Endodermal cell (in vitro differentiated cells): ENCODE measurements around the gene PLA2G12B. TPM values are rescaled to one million over a fixed set of nuclear protein-coding genes. Genes with fewer than 3 reads are reported as not detected.

Experiments
- DNase-seq: peaks from one replicate; pipeline ENCODE4 v3.0.0-alpha.2; 2017
- H3K27ac ChIP-seq: 2 replicates; pipeline ENCODE4 v1.5.1; 2013; ENCODE audit warnings: mild to moderate bottlenecking, low read depth, low read length, moderate library complexity
- H3K27me3 ChIP-seq: 2 replicates; pipeline ENCODE4 v1.6.1; 2013; ENCODE audit warnings: mild to moderate bottlenecking, low read length, moderate library complexity; ENCODE audit not compliant: insufficient read depth, control insufficient read depth, poor library complexity, severe bottlenecking
- H3K36me3 ChIP-seq: 2 replicates; pipeline ENCODE4 v1.7.0; 2013; ENCODE audit warnings: mild to moderate bottlenecking, low read length, moderate library complexity; ENCODE audit not compliant: control insufficient read depth, insufficient read depth
- H3K4me1 ChIP-seq: one replicate; pipeline ENCODE4 v1.7.0; 2013; ENCODE audit warnings: low read length; ENCODE audit not compliant: control insufficient read depth, insufficient read depth
- H3K4me3 ChIP-seq: 2 replicates; pipeline ENCODE4 v1.5.1; 2013; ENCODE audit warnings: mild to moderate bottlenecking, low read length, moderate library complexity
- H3K9ac ChIP-seq: 2 replicates; pipeline ENCODE4 v1.6.1; 2013; ENCODE audit warnings: mild to moderate bottlenecking, low read length, moderate library complexity; ENCODE audit not compliant: poor library complexity, severe bottlenecking; ENCODE audit errors: extremely low read depth
- H3K9me3 ChIP-seq: 2 replicates; pipeline ENCODE4 v1.6.1; 2013; ENCODE audit warnings: mild to moderate bottlenecking, low read length, moderate library complexity; ENCODE audit not compliant: control insufficient read depth
- H3K27ac Mint-ChIP-seq: 2 replicates; pipeline ENCODE4 v1.8.0; 2020; ENCODE audit warnings: mixed read lengths
- H3K27me3 Mint-ChIP-seq: 2 replicates; pipeline ENCODE4 v1.8.0; 2021; ENCODE audit warnings: mild to moderate bottlenecking, mixed read lengths; ENCODE audit not compliant: insufficient read depth
- H3K36me3 Mint-ChIP-seq: 2 replicates; pipeline ENCODE4 v1.8.0; 2020; ENCODE audit warnings: low read depth, mixed read lengths
- H3K4me1 Mint-ChIP-seq: 2 replicates; pipeline ENCODE4 v1.8.0; 2020; ENCODE audit warnings: mixed read lengths
- H3K4me3 Mint-ChIP-seq: 2 replicates; pipeline ENCODE4 v1.8.0; 2020; ENCODE audit warnings: mild to moderate bottlenecking, moderate library complexity, mixed read lengths
- H3K9me3 Mint-ChIP-seq: 2 replicates; pipeline ENCODE4 v1.8.0; 2020; ENCODE audit warnings: mild to moderate bottlenecking, mixed read lengths
- WGBS, 2 experiments: methylation state at CpG; one replicate each; pipeline versions ENCODE4 v1.1.5 to v1.1.7; 2013; ENCODE audit warnings: missing lambda C conversion rate in 2 of 2, mixed read lengths in 1 of 2; ENCODE audit not compliant: insufficient coverage in 1 of 2, insufficient read length in 1 of 2; 5-methylcytosine and 5-hydroxymethylcytosine counted together
- total RNA-seq, 2 donors: library from RNA; stranded (reverse); fragmentation: NEBNext Ultra II Directional in 1 of 2; extraction: Animal tissue kit (Norgen Biotek cat#: 25700) in 1 of 2; gene quantifications; 2 replicates in 1 of 2; 3 replicates in 1 of 2; pipeline ENCODE4 v1.2.1, GENCODE V29; 2021
- TF ChIP-seq, protein P1 (sequence below): fragments of 200-600 bp; sonication (generic); conservative IDR thresholded peaks from 2 replicates; pipeline ENCODE4 v1.5.0; 2021; ENCODE audit warnings: antibody characterized with exemption, mild to moderate bottlenecking

The PLA2G12B gene
- total RNA-seq, 2 donors from 2014 or later = 0.64 to 0.93 TPM

DNA sequence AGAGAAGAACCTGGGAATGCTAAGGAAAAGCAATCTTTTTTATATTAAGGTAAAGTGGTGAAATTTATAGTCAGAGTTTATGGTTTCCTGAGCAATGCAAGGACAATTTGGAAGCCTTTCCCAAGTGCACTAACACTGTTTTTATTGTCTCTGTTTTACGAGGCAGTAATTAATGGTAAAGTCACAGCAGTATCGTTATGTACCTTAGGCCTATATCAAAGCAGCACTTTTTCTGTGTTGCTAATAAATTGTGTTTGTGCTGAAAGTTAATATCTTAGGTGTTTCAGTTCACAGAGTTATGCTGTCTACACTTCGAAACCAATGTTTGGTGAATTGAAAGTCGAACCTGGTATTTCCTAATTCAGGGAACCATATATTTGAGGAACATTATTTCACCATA lies 41.9 kb downstream of the PLA2G12B start:
- H3K4me3 ChIP-seq = no peak overlapping the region
- Mint-ChIP-seq H3K4me3 (no peak overlapping the region), H3K4me1 (no peaks in the 10 kb centered on the region), H3K9me3 (no peaks in the 10 kb centered on the region), H3K27me3 (no peaks in the 10 kb centered on the region), H3K27ac (no peak overlapping the region), H3K36me3 (no peaks in the 10 kb centered on the region)
- H3K9ac ChIP-seq = no peak overlapping the region
- H3K9me3 ChIP-seq = no peaks in the 10 kb centered on the region
- no peak for DNase-seq
- WGBS, 2 experiments = 98 to 100% methylated on average over 1 to 4 of the region's 4 CpGs
- no peaks in the 10 kb centered on the region for H3K27me3 ChIP-seq
- H3K4me1 ChIP-seq = no peaks in the 10 kb centered on the region
- TF ChIP-seq, protein P1, sequence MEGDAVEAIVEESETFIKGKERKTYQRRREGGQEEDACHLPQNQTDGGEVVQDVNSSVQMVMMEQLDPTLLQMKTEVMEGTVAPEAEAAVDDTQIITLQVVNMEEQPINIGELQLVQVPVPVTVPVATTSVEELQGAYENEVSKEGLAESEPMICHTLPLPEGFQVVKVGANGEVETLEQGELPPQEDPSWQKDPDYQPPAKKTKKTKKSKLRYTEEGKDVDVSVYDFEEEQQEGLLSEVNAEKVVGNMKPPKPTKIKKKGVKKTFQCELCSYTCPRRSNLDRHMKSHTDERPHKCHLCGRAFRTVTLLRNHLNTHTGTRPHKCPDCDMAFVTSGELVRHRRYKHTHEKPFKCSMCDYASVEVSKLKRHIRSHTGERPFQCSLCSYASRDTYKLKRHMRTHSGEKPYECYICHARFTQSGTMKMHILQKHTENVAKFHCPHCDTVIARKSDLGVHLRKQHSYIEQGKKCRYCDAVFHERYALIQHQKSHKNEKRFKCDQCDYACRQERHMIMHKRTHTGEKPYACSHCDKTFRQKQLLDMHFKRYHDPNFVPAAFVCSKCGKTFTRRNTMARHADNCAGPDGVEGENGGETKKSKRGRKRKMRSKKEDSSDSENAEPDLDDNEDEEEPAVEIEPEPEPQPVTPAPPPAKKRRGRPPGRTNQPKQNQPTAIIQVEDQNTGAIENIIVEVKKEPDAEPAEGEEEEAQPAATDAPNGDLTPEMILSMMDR = no peak
- no peak overlapping the region for H3K27ac ChIP-seq
- H3K36me3 ChIP-seq = no peaks in the 10 kb centered on the region

DNA sequence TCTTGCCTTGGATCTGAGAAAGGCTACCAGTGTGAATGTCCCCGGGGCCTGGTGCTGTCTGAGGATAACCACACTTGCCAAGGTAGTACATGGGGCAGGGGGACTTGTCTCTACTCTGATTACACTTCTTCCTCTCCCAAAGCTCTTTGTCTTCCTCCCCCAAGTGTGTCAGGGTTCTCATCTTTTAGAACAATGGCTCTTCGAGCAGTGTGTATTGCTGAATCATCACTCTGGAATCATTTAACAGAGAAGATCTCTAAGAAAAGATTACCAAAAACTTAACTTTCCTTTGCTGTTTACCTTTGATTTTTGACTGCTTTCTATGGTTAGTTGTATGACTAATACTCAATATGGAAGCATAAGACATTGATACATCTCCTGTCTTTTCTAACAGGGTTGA lies 42.8 kb downstream of the PLA2G12B start:
- TF ChIP-seq, protein P1 = no peak
- Histone ChIP-seq H3K4me1 (no peaks in the 10 kb centered on the region), H3K9ac (no peak overlapping the region), H3K27me3 (no peaks in the 10 kb centered on the region), H3K27ac (no peak overlapping the region), H3K4me3 (no peak overlapping the region), H3K36me3 (no peaks in the 10 kb centered on the region), H3K9me3 (no peaks in the 10 kb centered on the region)
- Mint-ChIP-seq H3K4me1 (no peaks in the 10 kb centered on the region), H3K27me3 (no peaks in the 10 kb centered on the region), H3K9me3 (no peaks in the 10 kb centered on the region), H3K36me3 (no peaks in the 10 kb centered on the region), H3K4me3 (no peak overlapping the region), H3K27ac (no peak overlapping the region)
- WGBS, 2 experiments = 89% methylated on average over 2 of the region's 2 CpGs; no CpG with 5 or more reads in 1 of the 2 experiments
- DNase-seq = no peak

DNA sequence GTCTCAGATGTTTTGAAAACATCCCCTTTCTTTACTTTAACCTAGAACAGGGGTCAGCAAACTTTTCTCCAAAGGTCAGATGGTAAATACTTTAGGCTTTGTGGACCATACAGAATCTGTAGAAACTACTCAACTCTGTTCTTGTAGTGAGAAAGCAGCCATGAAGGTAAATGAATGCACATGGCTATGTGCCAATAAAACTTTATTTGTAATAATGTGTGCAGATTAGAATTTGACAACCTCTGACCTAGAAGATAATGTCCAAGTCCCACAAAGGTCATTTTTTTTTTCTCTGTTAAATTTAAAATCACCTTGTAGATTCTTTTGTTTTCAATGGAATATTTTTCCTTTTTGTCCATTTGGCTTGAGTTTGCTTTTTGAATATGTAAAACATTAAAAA lies 43.9 kb downstream of the PLA2G12B start:
- H3K9ac ChIP-seq = no peak overlapping the region
- Mint-ChIP-seq H3K9me3 (no peaks in the 10 kb centered on the region), H3K4me1 (no peaks in the 10 kb centered on the region), H3K27ac (no peak overlapping the region), H3K4me3 (no peak overlapping the region), H3K36me3 (no peaks in the 10 kb centered on the region), H3K27me3 (no peaks in the 10 kb centered on the region)
- H3K9me3 ChIP-seq = no peaks in the 10 kb centered on the region
- no peak for DNase-seq
- no peaks in the 10 kb centered on the region for H3K4me1 ChIP-seq
- H3K27me3 ChIP-seq = no peaks in the 10 kb centered on the region
- no peaks in the 10 kb centered on the region for H3K36me3 ChIP-seq
- H3K4me3 ChIP-seq = no peak overlapping the region
- TF ChIP-seq, protein P1 = no peak
- no peak overlapping the region for H3K27ac ChIP-seq
